ENCODE measurements around the gene IL1A. TPM values are rescaled to one million over a fixed set of nuclear protein-coding genes. Genes with fewer than 3 reads are reported as not detected.

IL1A gene
- total and polyA plus RNA-seq, 10 of the 15 experiments (the other 5 are each of a cell fraction or from before 2014, with no cell fraction given), result 0.10 to 8.7 (median 6.9) TPM

- in situ Hi-C loops (cut with MboI) (no loop called here), intact Hi-C loops (cut with micrococcal nuclease; ENCODE audit: unreplicated experiment) (no loop called here)
- no peaks in the 10 kb centered on the region; the same call in 2 of the 3 replicates for H3K9me3 ChIP-seq (replicated peaks; ENCODE audit: control insufficient read depth, insufficient read depth, low read length)
- H3K4me1 ChIP-seq (ENCODE audit: control insufficient read depth, insufficient read depth, low read length), result peaks cover 17% of the 10 kb centered on the region
- peak; percentile 43; the same call in 2 of the 3 replicates for ATAC-seq
- ChIA-PET CTCF (interaction anchor here (1.1 to 1.7 kb wide), 2 partner anchors 43 to 81 kb away, joined by 3 to 5 read pairs; no protein-coding TSS in a partner anchor), RAD21 (ENCODE audit: unreplicated experiment) (interaction anchor here (1.1 to 3.1 kb wide), 5 partner anchors 9 to 82 kb away, joined by 4 to 10 read pairs (median 4); no protein-coding TSS in a partner anchor), POLR2A (interaction anchor here (1.2 kb wide), 1 partner anchor 82 kb away, joined by 4 read pairs; no protein-coding TSS in a partner anchor), SMC1A (ENCODE audit: uncharacterized antibody, unreplicated experiment) (interaction anchor here (0.9 to 6.5 kb wide), 5 partner anchors 10 to 58 kb away, joined by 3 to 33 read pairs (median 5); no protein-coding TSS in a partner anchor)
- no peak overlapping the region for H3K27ac ChIP-seq (ENCODE audit: control insufficient read depth, insufficient read depth)
- H4K20me1 ChIP-seq (ENCODE audit: control insufficient read depth, insufficient read depth), result no peaks in the 10 kb centered on the region
- peak overlapping the region; percentile 51; the same call in 1 of the 2 replicates for H2AFZ ChIP-seq (ENCODE audit: control insufficient read depth, low read depth, low read length)
- WGBS (ENCODE audit: insufficient coverage, insufficient replicate concordance, low lambda C conversion rate, missing lambda C conversion rate), result 48% methylated on average over 2 of the region's 2 CpGs
- H3K9ac ChIP-seq (ENCODE audit: control insufficient read depth, insufficient read depth, low read length), result no peak overlapping the region
- H3K79me2 ChIP-seq (ENCODE audit: control insufficient read depth, insufficient read depth, low read length), result no peaks in the 10 kb centered on the region
- no peak for FAIRE-seq
- H3K4me3 ChIP-seq, result no peak overlapping the region
- DNase-seq (ENCODE audit: low read depth, low spot score), result no peak
- H3K27me3 ChIP-seq (replicated peaks in 1 of 2; ENCODE audit: control insufficient read depth in 2 of 2, insufficient read depth in 2 of 2, low read length in 1 of 2), result no peaks in the 10 kb centered on the region
- no peaks in the 10 kb centered on the region for H3K36me3 ChIP-seq (ENCODE audit: control insufficient read depth in 2 of 2, insufficient read depth in 2 of 2, low read length in 1 of 2)
- no TSS peak for BruUV-seq (replicated peaks)
- H3K4me2 ChIP-seq (ENCODE audit: control insufficient read depth, insufficient read depth), result no peak overlapping the region; the same call in 1 of the 2 replicates
- no peak for TF ChIP-seq FOS (IDR thresholded peaks at IDR 0.05; ENCODE audit: borderline replicate concordance, extremely low read depth, insufficient read length)
- no peak for TF ChIP-seq ZBTB33 (IDR thresholded peaks at IDR 0.05)
- no peak for TF ChIP-seq HSF1 (IDR thresholded peaks at IDR 0.05; ENCODE audit: low read depth, low read length)
- no peak for TF ChIP-seq IRF4 (IDR thresholded peaks at IDR 0.05; ENCODE audit: low read depth, low read length)
- TF ChIP-seq BACH1 (IDR thresholded peaks at IDR 0.05; ENCODE audit: borderline replicate concordance), result no peak
- TF ChIP-seq KLF5 (IDR thresholded peaks at IDR 0.05; ENCODE audit: partially characterized antibody), result no peak
- no peak for TF ChIP-seq TCF3 (IDR thresholded peaks at IDR 0.05; ENCODE audit: borderline replicate concordance, insufficient read depth, low read depth, low read length)
- no peak for TF ChIP-seq SMARCA5 (IDR thresholded peaks at IDR 0.05)
- TF ChIP-seq CEBPB (IDR thresholded peaks at IDR 0.05; ENCODE audit: borderline replicate concordance in 1 of 2, low read depth in 2 of 2, low read length in 2 of 2), result no peak
- TF ChIP-seq CBX3 (IDR thresholded peaks at IDR 0.05; ENCODE audit: borderline replicate concordance, low read depth), result no peak
- no peak for TF ChIP-seq HCFC1 (IDR thresholded peaks at IDR 0.05; ENCODE audit: low read length)
- 0 out of 2 replicates have a peak, but pooled peaks have one; percentile 13 for TF ChIP-seq RAD21 (IDR thresholded peaks at IDR 0.05; ENCODE audit: insufficient read depth, low read depth, low read length)
- TF ChIP-seq TCF7 (IDR thresholded peaks at IDR 0.05; ENCODE audit: borderline replicate concordance), result no peak
- no peak for TF ChIP-seq POLR2AphosphoS5 (IDR thresholded peaks at IDR 0.05; ENCODE audit: low read length)
- no peak for TF ChIP-seq ZNF24 (IDR thresholded peaks at IDR 0.05)
- no peak for TF ChIP-seq NRF1 (conservative IDR thresholded peaks at IDR 0.05; ENCODE audit: low read depth, low read length)
- TF ChIP-seq E2F8 (IDR thresholded peaks at IDR 0.05; ENCODE audit: low read depth, partially characterized antibody), result no peak
- TF ChIP-seq PAX5 (IDR thresholded peaks at IDR 0.05; ENCODE audit: borderline replicate concordance, low read depth, low read length), result no peak
- TF ChIP-seq EED (IDR thresholded peaks at IDR 0.05; ENCODE audit: low read depth), result 0 out of 2 replicates have a peak, but pooled peaks have one; percentile 4
- TF ChIP-seq RB1 (IDR thresholded peaks at IDR 0.05; ENCODE audit: borderline replicate concordance), result no peak
- TF ChIP-seq CREM (IDR thresholded peaks at IDR 0.05; ENCODE audit: low read depth), result no peak
Measured at GRCh38 chr2:112831513-112831845, 47.2 kb upstream of the IL1A start.

Measured in GM12878 (cell line).